Neural cell (in vitro differentiated cells): ENCODE data around the gene TTC9B. TPM values are rescaled to one million over a fixed set of nuclear protein-coding genes. Genes with fewer than 3 reads are reported as not detected.

Source experiments
- H2AFZ ChIP-seq: fragments of 200-600, 300-800 bp; sonication (generic), shearing (Covaris generic); 2 replicates; pipeline ENCODE4 v1.6.0; 2014; ENCODE audit warnings: low read depth, mild to moderate bottlenecking, antibody characterized with exemption, low read length, moderate library complexity
- H3F3A ChIP-seq: fragments of 200-600 bp; shearing (Covaris generic); 2 replicates; pipeline ENCODE4 v1.6.1; 2016; ENCODE audit warnings: mild to moderate bottlenecking, moderate library complexity, mixed read lengths, antibody characterized with exemption, low read length; ENCODE audit not compliant: insufficient read depth, poor library complexity, severe bottlenecking
- H3K27ac ChIP-seq: fragments of 200-600, 300-800 bp; sonication (generic), shearing (Covaris generic); 2 replicates; pipeline ENCODE4 v1.5.1; 2014; ENCODE audit warnings: mild to moderate bottlenecking, low read length, moderate library complexity
- H3K27me3 ChIP-seq: fragments of 300-800, 200-600 bp; sonication (generic), shearing (Covaris generic); 2 replicates; pipeline ENCODE4 v1.6.0; 2014; ENCODE audit warnings: mild to moderate bottlenecking, low read depth, low read length, moderate library complexity; ENCODE audit not compliant: insufficient read depth
- H3K36me3 ChIP-seq: fragments of 300-800, 200-600 bp; sonication (generic), shearing (Covaris generic); 2 replicates; pipeline ENCODE4 v1.5.1; 2014; ENCODE audit warnings: mild to moderate bottlenecking, antibody characterized with exemption, low read length, moderate library complexity; ENCODE audit not compliant: insufficient read depth
- H3K4me2 ChIP-seq: fragments of 300-800, 200-600 bp; sonication (generic), shearing (Covaris generic); 2 replicates; pipeline ENCODE4 v1.6.0; 2014; ENCODE audit warnings: mild to moderate bottlenecking, low read length
- H3K4me3 ChIP-seq: fragments of 300-800, 200-600 bp; sonication (generic), shearing (Covaris generic); 2 replicates; pipeline ENCODE4 v1.5.1; 2014; ENCODE audit warnings: mild to moderate bottlenecking, low read length, moderate library complexity
- H3K79me2 ChIP-seq: fragments of 200-600 bp; shearing (Covaris generic); replicated peaks from 2 replicates; pipeline ENCODE4 v1.6.0; 2014; ENCODE audit warnings: mild to moderate bottlenecking, low read length, moderate library complexity; ENCODE audit not compliant: insufficient read depth
- H3K9ac ChIP-seq: fragments of 300-800, 200-600 bp; sonication (generic), shearing (Covaris generic); 2 replicates; pipeline ENCODE4 v1.6.1; 2016; ENCODE audit warnings: mild to moderate bottlenecking, low read length, mixed read lengths
- H3K9me2 ChIP-seq: fragments of 200-600 bp; shearing (Covaris generic); 2 replicates; pipeline ENCODE4 v1.6.1; 2016; ENCODE audit warnings: mild to moderate bottlenecking, low read length, mixed read lengths; ENCODE audit not compliant: insufficient read depth
- H3K9me3 ChIP-seq: fragments of 200-600, 300-800 bp; sonication (generic), shearing (Covaris generic); 2 replicates; pipeline ENCODE4 v1.6.1; 2016; ENCODE audit warnings: mild to moderate bottlenecking, mixed run types, low read length, moderate library complexity, mixed read lengths
- H4K20me1 ChIP-seq: fragments of 200-600 bp; shearing (Covaris generic); 2 replicates; pipeline ENCODE4 v1.6.1; 2016; ENCODE audit warnings: mild to moderate bottlenecking, mixed run types; ENCODE audit not compliant: insufficient read depth
- EP300 ChIP-seq: fragments of 450-650 bp; conservative IDR thresholded peaks from 2 replicates; pipeline ENCODE4 v1.6.1; 2014; ENCODE audit warnings: antibody characterized with exemption, mild to moderate bottlenecking, moderate library complexity; ENCODE audit not compliant: poor library complexity, severe bottlenecking
- EZH2 ChIP-seq: fragments of 200-600, 300-800 bp; shearing (Covaris generic), sonication (generic); IDR thresholded peaks from 2 replicates; pipeline ENCODE4 v1.6.1; 2014; ENCODE audit warnings: antibody characterized with exemption, low read length, borderline replicate concordance, mild to moderate bottlenecking; ENCODE audit not compliant: insufficient read depth, poor library complexity, severe bottlenecking
- MXI1 ChIP-seq: fragments of 450-650 bp; conservative IDR thresholded peaks from 2 replicates; pipeline ENCODE4 v1.6.1; 2014; ENCODE audit warnings: antibody characterized with exemption, mild to moderate bottlenecking; ENCODE audit not compliant: poor library complexity, severe bottlenecking
- POLR2AphosphoS5 ChIP-seq: IDR thresholded peaks from 2 replicates; pipeline ENCODE4 v1.6.1; 2012
- RAD21 ChIP-seq: fragments of 450-650 bp; conservative IDR thresholded peaks from 2 replicates; pipeline ENCODE4 v1.6.1; 2014; ENCODE audit warnings: antibody characterized with exemption, mild to moderate bottlenecking, moderate library complexity
- SMC3 ChIP-seq: fragments of 450-650 bp; conservative IDR thresholded peaks from 2 replicates; pipeline ENCODE4 v1.6.1; 2014; ENCODE audit warnings: antibody characterized with exemption, mild to moderate bottlenecking, moderate library complexity; ENCODE audit not compliant: poor library complexity
- TAF1 ChIP-seq: IDR thresholded peaks from 2 replicates; pipeline ENCODE4 v1.6.1; 2012; ENCODE audit warnings: low read depth
- polyA plus RNA-seq: library from polyadenylated mRNA; depleted of rRNA; stranded (reverse); fragments of >200 nt; gene quantifications from 2 replicates; pipeline ENCODE4 v1.2.3, GENCODE V29; 2014
- TF ChIP-seq, protein P1 (sequence below): fragments of 450-650 bp; IDR thresholded peaks from 2 replicates; pipeline ENCODE4 v1.5.1; 2014; ENCODE audit warnings: antibody characterized with exemption, mild to moderate bottlenecking, moderate library complexity; ENCODE audit not compliant: poor library complexity, severe bottlenecking
- TF ChIP-seq, protein P2 (sequence below): IDR thresholded peaks from 2 replicates; pipeline ENCODE4 v1.6.1; 2012; ENCODE audit warnings: borderline replicate concordance

The TTC9B gene
- polyA plus RNA-seq, 1 donor from 2014 or later = 111 TPM

DNA sequence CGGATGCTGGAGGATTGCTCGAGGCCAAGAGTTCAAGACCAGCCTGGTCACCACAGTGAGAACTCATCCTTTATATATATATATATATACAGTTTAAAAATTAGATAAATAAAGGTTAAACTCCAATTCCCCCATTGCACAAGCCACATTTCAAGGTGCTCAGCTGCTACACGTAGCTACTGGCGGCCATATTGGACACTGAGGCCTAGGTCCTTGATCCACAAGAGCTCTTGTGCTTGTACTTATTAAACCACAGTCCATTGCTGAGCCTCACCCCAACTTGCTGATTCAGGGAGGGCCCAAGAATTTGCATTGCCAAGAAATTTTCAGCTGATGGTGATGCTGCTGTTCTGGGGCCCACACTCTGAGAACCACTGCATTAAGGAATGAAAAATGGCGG, 9.6 kb downstream of the TTC9B start:
- no peak overlapping the region for H3K9ac ChIP-seq
- H4K20me1 ChIP-seq = no peaks in the 10 kb centered on the region
- H3K9me3 ChIP-seq = no peaks in the 10 kb centered on the region
- H3K36me3 ChIP-seq = no peaks in the 10 kb centered on the region
- H2AFZ ChIP-seq = no peak overlapping the region
- no peaks in the 10 kb centered on the region for H3K27me3 ChIP-seq
- no peaks in the 10 kb centered on the region for H3F3A ChIP-seq
- H3K27ac ChIP-seq = no peak overlapping the region
- H3K9me2 ChIP-seq = no peaks in the 10 kb centered on the region
- no peak overlapping the region for H3K4me2 ChIP-seq
- no peak overlapping the region for H3K4me3 ChIP-seq
- TF ChIP-seq SMC3 (no peak), POLR2AphosphoS5 (no peak), RAD21 (no peak), MXI1 (no peak), TAF1 (no peak), EZH2 (no peak), EP300 (no peak)
- TF ChIP-seq, protein P1, sequence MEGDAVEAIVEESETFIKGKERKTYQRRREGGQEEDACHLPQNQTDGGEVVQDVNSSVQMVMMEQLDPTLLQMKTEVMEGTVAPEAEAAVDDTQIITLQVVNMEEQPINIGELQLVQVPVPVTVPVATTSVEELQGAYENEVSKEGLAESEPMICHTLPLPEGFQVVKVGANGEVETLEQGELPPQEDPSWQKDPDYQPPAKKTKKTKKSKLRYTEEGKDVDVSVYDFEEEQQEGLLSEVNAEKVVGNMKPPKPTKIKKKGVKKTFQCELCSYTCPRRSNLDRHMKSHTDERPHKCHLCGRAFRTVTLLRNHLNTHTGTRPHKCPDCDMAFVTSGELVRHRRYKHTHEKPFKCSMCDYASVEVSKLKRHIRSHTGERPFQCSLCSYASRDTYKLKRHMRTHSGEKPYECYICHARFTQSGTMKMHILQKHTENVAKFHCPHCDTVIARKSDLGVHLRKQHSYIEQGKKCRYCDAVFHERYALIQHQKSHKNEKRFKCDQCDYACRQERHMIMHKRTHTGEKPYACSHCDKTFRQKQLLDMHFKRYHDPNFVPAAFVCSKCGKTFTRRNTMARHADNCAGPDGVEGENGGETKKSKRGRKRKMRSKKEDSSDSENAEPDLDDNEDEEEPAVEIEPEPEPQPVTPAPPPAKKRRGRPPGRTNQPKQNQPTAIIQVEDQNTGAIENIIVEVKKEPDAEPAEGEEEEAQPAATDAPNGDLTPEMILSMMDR = no peak
- no peaks in the 10 kb centered on the region for H3K79me2 ChIP-seq

DNA sequence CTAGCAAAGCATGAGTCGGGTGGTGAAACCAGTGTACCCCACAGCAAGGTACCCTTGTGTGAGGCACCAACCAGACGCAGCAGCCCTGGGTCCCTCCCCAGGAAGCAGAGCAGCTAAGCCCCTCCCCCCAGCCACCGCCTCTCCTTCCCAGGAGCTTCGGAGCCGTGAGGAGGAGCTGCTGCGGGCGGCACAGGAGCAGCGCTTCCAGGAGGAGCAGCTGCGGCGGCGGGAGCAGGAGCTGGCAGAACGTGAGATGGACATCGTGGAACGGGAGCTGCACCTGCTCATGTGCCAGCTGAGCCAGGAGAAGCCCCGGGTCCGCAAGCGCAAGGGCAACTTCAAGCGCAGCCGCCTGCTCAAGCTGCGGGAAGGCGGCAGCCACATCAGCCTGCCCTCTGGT, 12.4 kb downstream of the TTC9B start:
- no peak overlapping the region for H3K4me2 ChIP-seq
- H3K27me3 ChIP-seq = no peaks in the 10 kb centered on the region
- no peak overlapping the region for H3K27ac ChIP-seq
- no peaks in the 10 kb centered on the region for H3F3A ChIP-seq
- H3K9me2 ChIP-seq = no peaks in the 10 kb centered on the region
- TF ChIP-seq RAD21 = no peak
- TF ChIP-seq MXI1 = no peak
- no peak for TF ChIP-seq SMC3
- TF ChIP-seq EP300 = no peak
- no peak for TF ChIP-seq TAF1
- no peak for TF ChIP-seq POLR2AphosphoS5
- TF ChIP-seq, protein P2, sequence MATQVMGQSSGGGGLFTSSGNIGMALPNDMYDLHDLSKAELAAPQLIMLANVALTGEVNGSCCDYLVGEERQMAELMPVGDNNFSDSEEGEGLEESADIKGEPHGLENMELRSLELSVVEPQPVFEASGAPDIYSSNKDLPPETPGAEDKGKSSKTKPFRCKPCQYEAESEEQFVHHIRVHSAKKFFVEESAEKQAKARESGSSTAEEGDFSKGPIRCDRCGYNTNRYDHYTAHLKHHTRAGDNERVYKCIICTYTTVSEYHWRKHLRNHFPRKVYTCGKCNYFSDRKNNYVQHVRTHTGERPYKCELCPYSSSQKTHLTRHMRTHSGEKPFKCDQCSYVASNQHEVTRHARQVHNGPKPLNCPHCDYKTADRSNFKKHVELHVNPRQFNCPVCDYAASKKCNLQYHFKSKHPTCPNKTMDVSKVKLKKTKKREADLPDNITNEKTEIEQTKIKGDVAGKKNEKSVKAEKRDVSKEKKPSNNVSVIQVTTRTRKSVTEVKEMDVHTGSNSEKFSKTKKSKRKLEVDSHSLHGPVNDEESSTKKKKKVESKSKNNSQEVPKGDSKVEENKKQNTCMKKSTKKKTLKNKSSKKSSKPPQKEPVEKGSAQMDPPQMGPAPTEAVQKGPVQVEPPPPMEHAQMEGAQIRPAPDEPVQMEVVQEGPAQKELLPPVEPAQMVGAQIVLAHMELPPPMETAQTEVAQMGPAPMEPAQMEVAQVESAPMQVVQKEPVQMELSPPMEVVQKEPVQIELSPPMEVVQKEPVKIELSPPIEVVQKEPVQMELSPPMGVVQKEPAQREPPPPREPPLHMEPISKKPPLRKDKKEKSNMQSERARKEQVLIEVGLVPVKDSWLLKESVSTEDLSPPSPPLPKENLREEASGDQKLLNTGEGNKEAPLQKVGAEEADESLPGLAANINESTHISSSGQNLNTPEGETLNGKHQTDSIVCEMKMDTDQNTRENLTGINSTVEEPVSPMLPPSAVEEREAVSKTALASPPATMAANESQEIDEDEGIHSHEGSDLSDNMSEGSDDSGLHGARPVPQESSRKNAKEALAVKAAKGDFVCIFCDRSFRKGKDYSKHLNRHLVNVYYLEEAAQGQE = no peak
- TF ChIP-seq, protein P1 = no peak
- no peak for TF ChIP-seq EZH2
- H2AFZ ChIP-seq = no peak overlapping the region
- no peak overlapping the region for H3K9ac ChIP-seq
- no peaks in the 10 kb centered on the region for H4K20me1 ChIP-seq
- H3K79me2 ChIP-seq = no peaks in the 10 kb centered on the region
- no peak overlapping the region for H3K4me3 ChIP-seq
- H3K9me3 ChIP-seq = no peaks in the 10 kb centered on the region
- no peaks in the 10 kb centered on the region for H3K36me3 ChIP-seq
